Activated naive CD4-positive, alpha-beta T cell treated with anti-CD3 and anti-CD28 coated beads, Interleukin-2, amount 50 U/mL, for 24 hours (primary cell): ENCODE measurements around the gene ROGDI.
A peak's percentile ranks its signal among the peaks of the same experiment; 100 is the strongest.

Experiments used
- H3K27ac Mint-ChIP-seq: one replicate; pipeline ENCODE4 v1.8.0; 2021; ENCODE audit warnings: mild to moderate bottlenecking, mixed read lengths
- H3K27me3 Mint-ChIP-seq: one replicate; pipeline ENCODE4 v1.8.0; 2021; ENCODE audit warnings: mixed read lengths
- H3K36me3 Mint-ChIP-seq: one replicate; pipeline ENCODE4 v1.8.0; 2021; ENCODE audit warnings: mixed read lengths
- H3K4me1 Mint-ChIP-seq: one replicate; pipeline ENCODE4 v1.8.0; 2021; ENCODE audit warnings: mixed read lengths
- H3K4me3 Mint-ChIP-seq: one replicate; pipeline ENCODE4 v1.8.0; 2021; ENCODE audit warnings: mild to moderate bottlenecking, mixed read lengths
- H3K9me3 Mint-ChIP-seq: one replicate; pipeline ENCODE4 v1.8.0; 2021; ENCODE audit warnings: mixed read lengths

Gene ROGDI

DNA sequence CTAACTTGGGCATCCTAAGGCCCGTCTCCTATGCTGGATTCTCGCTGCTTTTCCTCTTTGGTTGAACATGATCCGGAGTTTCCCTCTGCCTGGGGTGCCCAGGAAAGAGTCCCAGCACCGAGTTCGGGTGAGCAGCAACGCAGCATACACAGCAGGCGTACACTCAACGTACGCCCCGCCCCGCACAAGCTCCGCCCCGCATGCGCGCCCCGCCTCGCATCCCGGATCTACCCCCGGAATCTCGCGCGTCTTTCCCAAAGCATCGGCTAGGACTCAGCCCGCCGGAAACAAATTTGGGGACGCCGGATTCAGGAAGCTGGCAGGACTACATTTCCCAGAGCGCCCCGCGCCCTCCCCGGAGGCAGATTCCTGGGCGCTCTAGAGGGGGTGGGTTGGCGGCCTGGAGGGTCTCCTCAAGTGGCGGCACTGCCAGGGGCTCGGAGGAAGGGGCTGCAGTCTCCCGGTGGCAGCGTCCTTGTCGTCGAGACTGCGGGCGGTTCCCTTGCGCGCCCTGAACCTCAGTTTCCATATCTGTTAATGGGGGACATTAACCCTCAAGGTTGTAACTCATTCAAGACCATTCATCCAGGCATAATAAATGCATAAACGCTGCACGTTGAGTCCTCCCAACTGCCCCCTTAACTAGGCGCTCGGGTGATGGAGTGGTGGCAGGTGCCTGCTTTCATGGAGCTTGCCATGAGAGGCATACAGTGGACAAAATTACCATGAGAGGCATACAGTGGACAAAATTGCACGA, 33.7 kb downstream of the ROGDI start:
- H3K36me3 Mint-ChIP-seq, result no peaks in the 10 kb centered on the region
- no peaks in the 10 kb centered on the region for H3K27me3 Mint-ChIP-seq
- H3K4me1 Mint-ChIP-seq, result peaks cover 36% of the 10 kb centered on the region
- no peaks in the 10 kb centered on the region for H3K9me3 Mint-ChIP-seq
- H3K27ac Mint-ChIP-seq, result peak overlapping the region; percentile 87
- H3K4me3 Mint-ChIP-seq, result peak overlapping the region; percentile 92

DNA sequence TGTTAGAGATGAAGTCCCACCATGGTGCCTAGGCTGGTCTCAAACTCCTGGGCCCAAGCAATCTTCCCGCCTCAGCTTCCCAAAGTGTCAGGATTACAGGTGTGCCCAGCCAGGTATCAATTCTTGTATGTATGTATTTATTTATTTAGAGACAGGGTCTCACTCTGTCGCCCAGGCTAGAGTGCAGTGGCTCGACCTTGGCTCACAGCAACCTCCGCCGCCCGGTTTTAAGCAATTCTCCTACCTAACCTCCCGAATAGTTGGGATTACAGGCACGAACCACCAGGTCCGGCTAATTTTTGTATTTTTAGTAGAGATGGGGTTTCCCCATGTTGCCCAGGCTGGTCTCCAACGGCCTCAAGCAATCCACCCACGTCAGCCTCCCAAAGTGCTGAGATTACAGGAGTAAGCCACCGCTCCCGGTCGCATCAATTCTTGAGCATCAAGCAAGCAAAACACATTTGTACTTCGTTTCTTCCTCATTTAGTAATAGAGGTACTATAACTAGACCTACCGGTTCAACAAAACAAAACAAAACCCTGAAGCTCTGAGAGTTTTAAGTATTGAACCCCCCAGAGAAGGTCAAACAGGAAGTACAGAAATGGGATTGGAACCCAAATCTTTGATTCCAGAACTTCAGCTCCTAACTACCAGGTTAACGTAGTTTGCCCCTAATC, 34.4 kb downstream of the ROGDI start:
- Mint-ChIP-seq H3K4me1 (peaks cover 38% of the 10 kb centered on the region), H3K36me3 (no peaks in the 10 kb centered on the region), H3K4me3 (peak overlapping the region; percentile 92), H3K27me3 (no peaks in the 10 kb centered on the region), H3K27ac (peak overlapping the region; percentile 87), H3K9me3 (no peaks in the 10 kb centered on the region)

DNA sequence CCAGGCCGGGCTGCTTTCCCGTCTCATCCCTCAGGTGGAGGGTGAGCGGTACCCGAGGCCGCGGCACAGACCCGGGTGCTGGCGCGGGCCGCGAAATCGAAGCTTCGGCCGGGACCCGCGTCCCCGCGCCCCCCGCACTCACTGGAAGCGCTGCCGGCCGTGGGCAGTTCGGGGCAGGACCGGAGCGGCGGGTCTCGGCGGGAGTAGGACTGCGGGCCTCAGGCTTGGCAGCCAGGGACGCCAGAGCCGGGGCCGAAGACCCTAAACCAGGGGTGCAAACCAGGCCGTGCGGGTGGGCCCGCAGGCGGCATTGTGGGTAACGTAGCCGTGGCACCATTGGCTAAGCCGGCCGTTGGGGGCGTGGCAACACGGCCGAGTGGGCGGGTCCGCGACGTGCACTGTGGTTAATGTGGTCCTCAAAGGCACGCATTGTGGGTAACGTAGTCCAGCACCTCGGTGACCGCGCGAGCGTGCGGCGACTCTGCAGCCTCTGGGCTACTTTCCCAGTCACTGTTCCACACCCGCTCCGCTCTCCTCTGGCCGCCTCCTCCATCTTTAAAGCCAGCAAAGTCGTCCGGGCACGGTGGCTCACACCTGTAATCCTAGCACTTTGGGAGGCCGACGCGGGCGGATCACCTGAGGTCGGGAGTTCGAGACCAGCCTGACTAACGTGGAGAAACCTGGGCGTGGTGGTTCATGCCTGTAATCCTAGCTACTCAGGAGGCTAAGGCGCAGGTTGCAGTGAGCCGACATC, 35.4 kb downstream of the ROGDI start, which contains the start of gene ZNF500:
Gene ZNF500 (minus strand): TSS at position 288 of the 754 bp plus-strand sequence. CDS start 1,184 bp downstream, outside the sequence.
- H3K9me3 Mint-ChIP-seq, result no peaks in the 10 kb centered on the region
- H3K27ac Mint-ChIP-seq, result peak within 1 kb of the TSS; percentile 88
- H3K4me3 Mint-ChIP-seq, result peak within 1 kb of the TSS; percentile 92
- H3K4me1 Mint-ChIP-seq, result peaks cover 41% of the 10 kb centered on the region
- no peaks in the 10 kb centered on the region for H3K36me3 Mint-ChIP-seq
- H3K27me3 Mint-ChIP-seq, result no peaks in the 10 kb centered on the region

DNA sequence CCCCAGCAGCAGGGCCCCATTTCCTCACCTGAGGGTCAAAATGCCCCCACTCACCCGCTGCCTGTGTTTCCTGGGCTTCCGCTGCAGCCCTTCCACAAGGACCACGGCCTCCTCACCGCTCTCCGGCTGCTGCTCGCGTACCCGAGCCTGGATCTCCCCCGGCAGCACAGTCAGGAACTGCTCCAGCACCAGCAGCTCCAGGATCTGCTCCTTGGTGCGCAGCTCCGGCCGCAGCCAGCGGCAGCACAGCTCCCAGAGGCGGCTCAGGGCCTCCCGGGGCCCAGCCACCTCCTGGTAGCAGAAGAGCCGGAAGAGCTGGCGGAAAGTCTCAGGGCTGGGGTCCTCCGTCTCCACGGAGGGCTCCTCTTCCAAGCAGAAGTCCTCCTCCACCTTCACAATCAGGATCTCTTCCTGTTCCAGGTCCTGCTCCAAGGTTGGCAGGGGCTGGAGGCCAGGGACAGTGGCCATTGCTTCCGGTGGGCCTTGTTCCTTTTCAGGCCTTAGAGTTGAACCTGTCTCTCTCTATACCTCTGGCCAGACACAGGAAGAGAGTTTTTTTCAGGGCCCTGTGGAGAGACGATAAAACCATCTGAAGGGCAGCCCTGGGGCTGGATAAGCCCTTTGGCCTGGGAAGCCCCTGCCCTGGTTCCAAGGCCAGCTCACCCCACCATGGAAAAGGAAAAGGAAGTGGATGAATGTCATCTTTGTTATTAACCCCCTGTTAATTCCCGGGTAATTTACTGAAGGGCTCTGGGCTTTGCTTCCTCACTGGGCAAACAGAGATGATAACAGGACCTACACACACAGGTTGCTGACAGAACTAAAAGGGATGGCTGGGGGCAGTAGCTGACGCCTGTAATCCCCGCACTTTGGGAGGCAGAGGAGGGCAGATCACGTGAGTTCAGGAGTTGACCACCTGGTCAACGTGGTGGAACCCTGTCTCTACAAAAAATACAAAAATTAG, 36.6 kb downstream of the ROGDI start:
- H3K36me3 Mint-ChIP-seq, result no peaks in the 10 kb centered on the region
- H3K27ac Mint-ChIP-seq, result peak overlapping the region; percentile 69
- no peaks in the 10 kb centered on the region for H3K9me3 Mint-ChIP-seq
- H3K27me3 Mint-ChIP-seq, result no peaks in the 10 kb centered on the region
- H3K4me1 Mint-ChIP-seq, result peaks cover 41% of the 10 kb centered on the region
- peak overlapping the region; percentile 88 for H3K4me3 Mint-ChIP-seq

DNA sequence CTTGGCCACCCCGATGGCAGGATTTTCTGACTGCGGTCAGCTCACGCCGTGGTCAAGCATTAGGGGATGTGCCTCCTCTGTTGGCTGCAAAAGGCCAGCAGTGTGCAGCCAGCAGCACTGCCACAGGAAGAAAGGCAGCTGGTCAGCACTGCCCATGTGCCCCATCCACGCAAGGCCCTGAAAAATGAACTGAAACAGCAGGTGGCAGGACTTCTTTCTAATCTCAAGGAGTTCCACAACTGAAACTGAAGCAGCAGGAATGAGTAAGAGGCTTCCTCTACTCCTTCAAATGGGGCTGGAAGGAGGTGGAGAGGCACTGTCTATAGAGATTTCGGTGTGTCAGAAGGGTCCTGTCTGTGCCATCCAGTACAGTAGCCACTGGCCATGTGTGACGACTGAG, 38.6 kb downstream of the ROGDI start:
- peaks cover 2% of the 10 kb centered on the region for H3K36me3 Mint-ChIP-seq

DNA sequence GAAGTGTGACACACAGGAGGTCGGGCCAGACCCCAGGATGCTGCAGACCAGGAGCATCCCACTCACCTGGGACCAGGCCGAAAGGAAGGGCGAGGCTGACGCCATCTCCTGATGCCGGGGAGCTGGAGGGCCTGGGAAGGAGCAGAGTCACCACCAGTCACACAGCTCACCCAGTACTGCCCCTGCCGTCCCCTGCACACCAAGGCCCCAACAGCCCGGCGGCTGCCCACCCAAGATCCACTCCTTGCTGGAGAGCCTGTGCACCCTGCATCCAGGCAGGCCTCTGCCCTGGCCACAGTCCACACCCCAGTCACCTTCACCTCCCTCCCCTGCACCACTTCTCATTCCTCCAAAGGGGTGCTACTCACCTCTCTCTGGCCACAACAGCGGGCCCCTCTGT, 40.2 kb downstream of the ROGDI start:
- Mint-ChIP-seq H3K27ac (no peak overlapping the region), H3K4me3 (no peak overlapping the region), H3K36me3 (peaks cover 2% of the 10 kb centered on the region), H3K9me3 (no peaks in the 10 kb centered on the region), H3K27me3 (no peaks in the 10 kb centered on the region), H3K4me1 (peaks cover 26% of the 10 kb centered on the region)

More for the DNA sequence above, 38.6 kb downstream of the ROGDI start:
- no peaks in the 10 kb centered on the region for H3K27me3 Mint-ChIP-seq
- H3K27ac Mint-ChIP-seq, result no peak overlapping the region
- no peak overlapping the region for H3K4me3 Mint-ChIP-seq
- H3K4me1 Mint-ChIP-seq, result peaks cover 38% of the 10 kb centered on the region
- no peaks in the 10 kb centered on the region for H3K9me3 Mint-ChIP-seq

DNA sequence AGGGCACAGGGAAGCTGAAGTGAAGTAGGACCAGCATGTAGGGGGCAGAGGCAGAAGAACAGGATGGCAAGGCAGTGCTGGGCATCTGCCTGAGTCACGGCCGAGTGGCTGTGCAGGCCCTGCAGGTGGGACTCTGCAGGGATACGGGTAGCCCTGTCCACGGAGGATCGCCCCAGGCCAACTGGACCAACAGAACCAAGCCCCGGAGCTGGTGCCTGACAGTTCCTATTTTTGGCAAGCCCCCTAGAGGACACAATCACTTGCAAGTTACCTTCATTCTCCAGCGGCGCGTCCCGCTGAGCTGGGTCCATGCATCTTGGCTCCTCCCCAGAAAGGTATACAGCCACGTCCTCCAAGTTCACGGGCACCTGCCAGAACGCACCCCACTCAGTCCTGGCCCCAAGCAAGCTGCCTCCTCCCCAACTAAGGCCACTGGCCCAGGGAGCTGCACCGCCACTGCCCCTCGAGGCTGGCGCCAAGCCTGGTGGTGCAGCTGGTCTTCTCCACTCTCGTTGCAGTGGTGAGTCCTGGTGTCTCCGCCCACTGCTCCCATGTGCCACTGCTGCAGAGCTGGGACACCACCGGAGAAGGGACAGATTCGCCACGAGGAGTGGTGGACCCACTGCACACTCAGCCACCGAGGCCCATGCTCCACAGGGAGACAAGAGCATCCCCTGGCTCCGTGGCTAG, 42.1 kb downstream of the ROGDI start:
- Mint-ChIP-seq H3K36me3 (peaks cover 9% of the 10 kb centered on the region), H3K27me3 (no peaks in the 10 kb centered on the region), H3K4me1 (peaks cover 19% of the 10 kb centered on the region), H3K27ac (no peak overlapping the region), H3K9me3 (no peaks in the 10 kb centered on the region), H3K4me3 (no peak overlapping the region)

DNA sequence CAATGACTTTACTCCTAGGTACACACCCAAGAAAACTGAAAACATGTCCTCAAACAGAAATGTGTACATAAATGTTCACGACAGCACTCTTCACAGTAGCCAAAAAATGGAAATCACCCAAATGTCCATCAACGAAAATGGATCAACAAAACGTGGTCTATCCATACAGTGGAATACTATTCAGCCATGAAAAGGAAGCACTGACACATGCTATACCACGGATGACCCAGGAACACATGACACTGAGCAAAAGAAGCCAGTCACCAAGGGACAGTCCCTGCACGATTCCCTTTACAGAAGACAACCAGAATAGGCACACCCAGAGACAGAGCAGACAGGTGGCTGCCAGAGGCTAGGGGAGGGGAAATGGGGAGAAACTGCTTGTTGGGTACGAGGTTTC, 46.7 kb downstream of the ROGDI start:
- peaks cover 9% of the 10 kb centered on the region for H3K36me3 Mint-ChIP-seq
- H3K4me1 Mint-ChIP-seq, result peaks cover 7% of the 10 kb centered on the region
- H3K27ac Mint-ChIP-seq, result no peak overlapping the region
- H3K9me3 Mint-ChIP-seq, result no peaks in the 10 kb centered on the region
- no peaks in the 10 kb centered on the region for H3K27me3 Mint-ChIP-seq
- H3K4me3 Mint-ChIP-seq, result no peak overlapping the region

DNA sequence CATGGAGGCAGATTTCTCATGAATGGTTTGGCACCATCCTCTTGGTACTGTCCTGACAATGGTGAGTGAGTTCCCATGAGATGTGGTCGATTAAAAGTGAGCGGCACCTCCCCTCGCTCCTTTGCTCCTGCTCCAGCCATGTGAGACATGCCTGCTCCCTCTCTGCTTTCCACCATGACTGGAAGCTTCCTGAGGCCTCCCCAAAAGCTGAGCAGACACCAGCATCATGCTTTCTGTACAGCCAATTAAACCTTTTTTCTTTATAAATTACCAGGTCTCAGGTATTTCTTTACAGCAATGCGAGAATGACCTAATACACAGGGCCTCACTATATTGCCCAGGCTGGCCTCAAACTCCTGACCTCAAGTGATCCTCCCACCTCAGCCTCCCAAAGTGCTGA, 47.6 kb downstream of the ROGDI start:
- no peaks in the 10 kb centered on the region for H3K27me3 Mint-ChIP-seq
- no peak overlapping the region for H3K27ac Mint-ChIP-seq
- H3K9me3 Mint-ChIP-seq, result no peaks in the 10 kb centered on the region
- H3K4me3 Mint-ChIP-seq, result no peak overlapping the region
- H3K36me3 Mint-ChIP-seq, result peaks cover 8% of the 10 kb centered on the region
- peaks cover 5% of the 10 kb centered on the region for H3K4me1 Mint-ChIP-seq

DNA sequence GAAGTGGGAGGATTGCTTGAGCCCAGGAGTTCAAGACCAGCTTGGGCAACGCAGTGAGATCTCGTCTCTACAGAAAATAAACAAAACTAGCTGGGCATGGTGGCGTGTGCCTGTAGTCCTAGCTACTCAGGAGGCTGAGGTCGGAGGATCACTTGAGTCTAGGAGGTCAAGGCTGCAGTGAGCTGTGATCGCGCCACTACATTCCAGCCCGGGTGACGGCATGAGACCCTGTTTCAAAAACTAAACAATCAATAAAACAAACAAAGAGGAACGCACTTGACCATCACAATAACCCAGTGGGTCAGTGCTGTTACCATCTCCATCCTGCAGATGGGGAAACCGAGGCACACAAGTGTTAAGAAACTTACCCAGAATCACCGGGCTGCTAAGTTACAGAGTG, 49.2 kb downstream of the ROGDI start:
- no peaks in the 10 kb centered on the region for H3K27me3 Mint-ChIP-seq
- no peak overlapping the region for H3K4me3 Mint-ChIP-seq
- peaks cover 3% of the 10 kb centered on the region for H3K4me1 Mint-ChIP-seq
- peaks cover 7% of the 10 kb centered on the region for H3K36me3 Mint-ChIP-seq
- no peaks in the 10 kb centered on the region for H3K9me3 Mint-ChIP-seq
- no peak overlapping the region for H3K27ac Mint-ChIP-seq

DNA sequence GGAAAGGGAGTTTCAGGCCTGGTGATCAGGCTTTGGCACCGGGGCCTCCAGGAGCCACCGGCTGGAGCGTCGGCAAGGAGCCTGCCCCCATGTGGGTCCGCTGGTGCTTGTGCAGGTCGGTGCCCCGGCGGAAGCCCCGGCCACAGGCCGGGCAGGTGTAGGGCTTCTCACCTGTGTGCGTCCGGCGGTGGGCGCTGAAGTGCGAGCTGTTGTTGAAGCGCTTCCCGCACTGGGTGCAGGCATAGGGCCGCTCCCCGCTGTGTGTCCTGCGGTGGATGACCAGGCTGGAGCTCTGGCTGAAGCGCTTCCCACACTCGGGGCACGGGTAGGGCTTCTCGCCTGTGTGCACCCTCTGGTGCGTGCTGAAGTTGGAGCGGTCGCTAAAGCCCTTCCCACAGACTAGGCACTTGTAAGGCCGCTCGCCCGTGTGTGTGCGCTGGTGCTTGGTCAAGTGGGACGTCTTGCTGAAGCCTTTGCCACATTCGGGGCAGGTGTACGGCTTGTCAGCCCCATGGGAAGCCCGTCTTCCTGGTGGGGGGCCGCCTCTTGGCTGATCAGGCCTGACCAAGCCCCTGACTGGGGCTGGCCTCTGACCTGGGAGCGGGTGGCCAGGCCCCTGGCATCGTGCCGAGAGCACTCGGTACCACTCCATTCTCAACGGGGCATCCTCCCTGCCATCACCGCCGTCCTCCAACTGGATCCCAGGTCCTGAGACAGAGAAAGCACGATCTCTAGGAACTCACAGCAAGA, 49.9 kb downstream of the ROGDI start:
- H3K36me3 Mint-ChIP-seq, result peaks cover 7% of the 10 kb centered on the region
- H3K4me3 Mint-ChIP-seq, result no peak overlapping the region
- no peaks in the 10 kb centered on the region for H3K9me3 Mint-ChIP-seq
- H3K4me1 Mint-ChIP-seq, result peaks cover 10% of the 10 kb centered on the region
- H3K27ac Mint-ChIP-seq, result no peak overlapping the region
- no peaks in the 10 kb centered on the region for H3K27me3 Mint-ChIP-seq

DNA sequence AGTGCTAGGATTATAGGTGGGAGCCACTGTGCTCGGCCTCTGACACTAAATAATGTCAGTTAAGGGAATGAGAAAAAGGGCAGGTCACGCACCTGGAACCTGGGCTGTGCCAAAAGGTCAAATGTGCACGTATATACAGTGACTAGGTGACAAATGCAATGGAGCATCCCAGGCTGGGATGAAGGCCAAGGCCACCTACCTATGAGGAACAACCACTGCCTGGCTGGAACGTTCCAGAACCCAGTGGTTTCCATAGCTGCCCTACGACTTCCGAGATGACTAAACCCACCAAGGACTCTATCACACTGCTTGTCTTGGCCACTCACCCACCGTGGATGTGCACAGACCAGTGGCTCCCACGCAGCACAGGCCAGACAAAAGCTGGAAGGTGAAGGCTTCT, 51.5 kb downstream of the ROGDI start:
- Mint-ChIP-seq H3K4me3 (no peak overlapping the region), H3K36me3 (peaks cover 5% of the 10 kb centered on the region), H3K4me1 (peaks cover 15% of the 10 kb centered on the region), H3K27ac (no peak overlapping the region), H3K27me3 (no peaks in the 10 kb centered on the region), H3K9me3 (no peaks in the 10 kb centered on the region)

DNA sequence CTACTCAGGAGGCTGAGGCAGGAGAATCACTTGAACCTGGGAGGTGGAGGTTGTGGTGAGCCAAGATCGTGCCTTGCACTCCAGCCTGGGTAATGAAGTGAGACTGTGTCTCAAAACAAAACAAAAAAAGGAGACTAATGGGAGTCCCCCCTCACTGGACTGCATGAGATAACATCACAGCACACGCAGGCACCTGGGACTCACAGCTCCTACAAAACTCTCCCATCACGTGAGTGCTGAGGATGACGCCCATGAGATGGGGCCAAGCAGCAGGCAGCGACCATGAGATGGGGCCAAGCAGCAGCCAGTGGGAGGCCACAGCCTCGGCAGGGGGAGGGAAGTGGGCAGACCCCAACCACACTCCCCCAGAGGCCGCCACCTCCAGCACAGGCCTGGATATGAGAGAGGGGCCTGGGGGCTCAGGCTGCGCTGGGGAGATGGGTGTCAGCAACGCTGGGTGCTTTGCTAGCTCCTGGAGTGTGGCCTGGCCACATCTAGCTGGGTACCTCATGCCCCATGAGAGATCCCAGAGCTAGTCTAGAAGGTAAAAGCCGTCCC, 52.7 kb downstream of the ROGDI start:
- Mint-ChIP-seq H3K27ac (no peak overlapping the region), H3K27me3 (no peaks in the 10 kb centered on the region), H3K4me1 (peaks cover 12% of the 10 kb centered on the region), H3K4me3 (no peak overlapping the region), H3K9me3 (no peaks in the 10 kb centered on the region), H3K36me3 (no peaks in the 10 kb centered on the region)
